ENCODE measurements around the gene ROR2. TPM values are rescaled to one million over a fixed set of nuclear protein-coding genes. Genes with fewer than 3 reads are reported as not detected.

ROR2 gene
- polyA plus RNA-seq, 4 donors = 0.54 to 5.6 (median 3.2) TPM; not detected in 1

- FAIRE-seq = no peak
- no peaks in the 10 kb centered on the region for H3K27me3 ChIP-seq (ENCODE audit: control insufficient read depth in 3 of 3, insufficient read depth in 3 of 3, low read length in 3 of 3)
- H3K4me1 ChIP-seq (ENCODE audit: control insufficient read depth in 3 of 3, insufficient read depth in 2 of 3, low read depth in 1 of 3, low read length in 2 of 3) = peaks cover 0 to 28% (median 2%) of the 10 kb centered on the region in 3 donors
- 63 to 90% (median 75%) methylated on average over 5 of the region's 5 CpGs for WGBS, 3 donors
- DNase-seq = no peak
- H3K4me3 ChIP-seq (ENCODE audit: low read depth in 1 of 3, low read length in 3 of 3) = no peak overlapping the region
- no peaks in the 10 kb centered on the region for H3K9me3 ChIP-seq (ENCODE audit: control insufficient read depth in 2 of 2, insufficient read depth in 1 of 2, low read depth in 1 of 2, low read length in 1 of 2)
- no peaks in the 10 kb centered on the region for H3K36me3 ChIP-seq (ENCODE audit: control insufficient read depth in 3 of 3, insufficient read depth in 2 of 3, low read depth in 1 of 3, low read length in 3 of 3)
- no peak overlapping the region for H3K27ac ChIP-seq (ENCODE audit: low read depth in 1 of 3, low read length in 2 of 3)
Measured at GRCh38 chr9:91835216-91835615, 114.8 kb downstream of the ROR2 start.

- H3K9me3 ChIP-seq (ENCODE audit: control insufficient read depth in 2 of 2, insufficient read depth in 1 of 2, low read depth in 1 of 2, low read length in 1 of 2) = no peaks in the 10 kb centered on the region
- peak in 1 of 2 donors; percentile 26 for DNase-seq
- no peak overlapping the region for H3K4me3 ChIP-seq (ENCODE audit: low read depth in 1 of 3, low read length in 3 of 3)
- 31 to 52% (median 49%) methylated on average over 3 of the region's 3 CpGs for WGBS, 3 donors
- H3K36me3 ChIP-seq (ENCODE audit: control insufficient read depth in 3 of 3, insufficient read depth in 2 of 3, low read depth in 1 of 3, low read length in 3 of 3) = no peaks in the 10 kb centered on the region
- H3K27ac ChIP-seq (ENCODE audit: low read depth in 1 of 3, low read length in 2 of 3) = no peak overlapping the region
- no peak for FAIRE-seq
- peaks cover 0 to 28% (median 2%) of the 10 kb centered on the region in 3 donors for H3K4me1 ChIP-seq (ENCODE audit: control insufficient read depth in 3 of 3, insufficient read depth in 2 of 3, low read depth in 1 of 3, low read length in 2 of 3)
- no peaks in the 10 kb centered on the region for H3K27me3 ChIP-seq (ENCODE audit: control insufficient read depth in 3 of 3, insufficient read depth in 3 of 3, low read length in 3 of 3)
Measured at GRCh38 chr9:91834740-91835139, 115.3 kb downstream of the ROR2 start.

- Histone ChIP-seq H3K9me3 (ENCODE audit: control insufficient read depth in 2 of 2, insufficient read depth in 1 of 2, low read depth in 1 of 2, low read length in 1 of 2) (no peaks in the 10 kb centered on the region), H3K4me1 (ENCODE audit: control insufficient read depth in 3 of 3, insufficient read depth in 2 of 3, low read depth in 1 of 3, low read length in 2 of 3) (peaks cover 0 to 28% (median 2%) of the 10 kb centered on the region in 3 donors), H3K27ac (ENCODE audit: low read depth in 1 of 3, low read length in 2 of 3) (no peak overlapping the region), H3K36me3 (ENCODE audit: control insufficient read depth in 3 of 3, insufficient read depth in 2 of 3, low read depth in 1 of 3, low read length in 3 of 3) (no peaks in the 10 kb centered on the region), H3K4me3 (ENCODE audit: low read depth in 1 of 3, low read length in 3 of 3) (no peak overlapping the region), H3K27me3 (ENCODE audit: control insufficient read depth in 3 of 3, insufficient read depth in 3 of 3, low read length in 3 of 3) (no peaks in the 10 kb centered on the region)
- DNase-seq (peak in 1 of 2 donors; percentile 14), FAIRE-seq (no peak)
- 70 to 73% (median 72%) methylated on average over 7 of the region's 7 CpGs for WGBS, 3 donors
Measured at GRCh38 chr9:91833878-91834255, 116.2 kb downstream of the ROR2 start.

- DNase-seq (no peak), FAIRE-seq (no peak)
- Histone ChIP-seq H3K27ac (ENCODE audit: low read depth in 1 of 3, low read length in 2 of 3) (no peak overlapping the region), H3K9me3 (ENCODE audit: control insufficient read depth in 2 of 2, insufficient read depth in 1 of 2, low read depth in 1 of 2, low read length in 1 of 2) (no peaks in the 10 kb centered on the region), H3K4me3 (ENCODE audit: low read depth in 1 of 3, low read length in 3 of 3) (no peak overlapping the region), H3K36me3 (ENCODE audit: control insufficient read depth in 3 of 3, insufficient read depth in 2 of 3, low read depth in 1 of 3, low read length in 3 of 3) (no peaks in the 10 kb centered on the region), H3K4me1 (ENCODE audit: control insufficient read depth in 3 of 3, insufficient read depth in 2 of 3, low read depth in 1 of 3, low read length in 2 of 3) (peaks cover 0 to 22% (median 0%) of the 10 kb centered on the region in 3 donors), H3K27me3 (ENCODE audit: control insufficient read depth in 3 of 3, insufficient read depth in 3 of 3, low read length in 3 of 3) (no peaks in the 10 kb centered on the region)
- 91 to 94% (median 92%) methylated on average over 25 of the region's 25 CpGs for WGBS, 3 donors
Measured at GRCh38 chr9:91833096-91833877, 116.7 kb downstream of the ROR2 start.

GRCh38 chr9:91832322-91832721, 117.7 kb downstream of the ROR2 start:
- no peak for FAIRE-seq
- 84 to 91% (median 87%) methylated on average over 7 of the region's 7 CpGs for WGBS, 3 donors

GRCh38 chr9:91825866-91826265, 124.2 kb downstream of the ROR2 start:
- 94% methylated on average over 8 of the region's 8 CpGs for WGBS, 3 donors
- no peak for FAIRE-seq
- H3K9me3 ChIP-seq (ENCODE audit: control insufficient read depth in 2 of 2, insufficient read depth in 1 of 2, low read depth in 1 of 2, low read length in 1 of 2) = peaks cover 0 to 14% of the 10 kb centered on the region in 2 donors
- H3K27ac ChIP-seq (ENCODE audit: low read depth in 1 of 3, low read length in 2 of 3) = no peak overlapping the region
- H3K36me3 ChIP-seq (ENCODE audit: control insufficient read depth in 3 of 3, insufficient read depth in 2 of 3, low read depth in 1 of 3, low read length in 3 of 3) = no peaks in the 10 kb centered on the region
- no peak overlapping the region for H3K4me3 ChIP-seq (ENCODE audit: low read depth in 1 of 3, low read length in 3 of 3)
- peaks cover 0 to 12% (median 0%) of the 10 kb centered on the region in 3 donors for H3K4me1 ChIP-seq (ENCODE audit: control insufficient read depth in 3 of 3, insufficient read depth in 2 of 3, low read depth in 1 of 3, low read length in 2 of 3)
- DNase-seq = no peak
- no peaks in the 10 kb centered on the region for H3K27me3 ChIP-seq (ENCODE audit: control insufficient read depth in 3 of 3, insufficient read depth in 3 of 3, low read length in 3 of 3)

More at GRCh38 chr9:91832322-91832721, 117.7 kb downstream of the ROR2 start:
- H3K27ac ChIP-seq (ENCODE audit: low read depth in 1 of 3, low read length in 2 of 3) = no peak overlapping the region
- no peak overlapping the region for H3K4me3 ChIP-seq (ENCODE audit: low read depth in 1 of 3, low read length in 3 of 3)
- H3K36me3 ChIP-seq (ENCODE audit: control insufficient read depth in 3 of 3, insufficient read depth in 2 of 3, low read depth in 1 of 3, low read length in 3 of 3) = no peaks in the 10 kb centered on the region
- no peaks in the 10 kb centered on the region for H3K9me3 ChIP-seq (ENCODE audit: control insufficient read depth in 2 of 2, insufficient read depth in 1 of 2, low read depth in 1 of 2, low read length in 1 of 2)
- no peaks in the 10 kb centered on the region for H3K27me3 ChIP-seq (ENCODE audit: control insufficient read depth in 3 of 3, insufficient read depth in 3 of 3, low read length in 3 of 3)
- H3K4me1 ChIP-seq (ENCODE audit: control insufficient read depth in 3 of 3, insufficient read depth in 2 of 3, low read depth in 1 of 3, low read length in 2 of 3) = peaks cover 0 to 17% (median 0%) of the 10 kb centered on the region in 3 donors
- no peak for DNase-seq

- DNase-seq (no peak), FAIRE-seq (no peak)
- H3K4me3 ChIP-seq (ENCODE audit: low read depth in 1 of 3, low read length in 3 of 3) = no peak overlapping the region
- H3K27ac ChIP-seq (ENCODE audit: low read depth in 1 of 3, low read length in 2 of 3) = peak overlapping the region in 1 of 3 donors; percentile 13
- peaks cover 0 to 14% of the 10 kb centered on the region in 2 donors for H3K9me3 ChIP-seq (ENCODE audit: control insufficient read depth in 2 of 2, insufficient read depth in 1 of 2, low read depth in 1 of 2, low read length in 1 of 2)
- WGBS, 3 donors = 63 to 76% (median 73%) methylated on average over 4 of the region's 4 CpGs
- H3K27me3 ChIP-seq (ENCODE audit: control insufficient read depth in 3 of 3, insufficient read depth in 3 of 3, low read length in 3 of 3) = no peaks in the 10 kb centered on the region
- no peaks in the 10 kb centered on the region for H3K36me3 ChIP-seq (ENCODE audit: control insufficient read depth in 3 of 3, insufficient read depth in 2 of 3, low read depth in 1 of 3, low read length in 3 of 3)
- H3K4me1 ChIP-seq (ENCODE audit: control insufficient read depth in 3 of 3, insufficient read depth in 2 of 3, low read depth in 1 of 3, low read length in 2 of 3) = peaks cover 0 to 12% (median 0%) of the 10 kb centered on the region in 3 donors
Measured at GRCh38 chr9:91825422-91825821, 124.6 kb downstream of the ROR2 start.

- no peaks in the 10 kb centered on the region for H3K27me3 ChIP-seq (ENCODE audit: control insufficient read depth in 3 of 3, insufficient read depth in 3 of 3, low read length in 3 of 3)
- peak in 1 of 2 donors; percentile 48 for DNase-seq
- H3K27ac ChIP-seq (ENCODE audit: low read depth in 1 of 3, low read length in 2 of 3) = peak overlapping the region in 2 of 3 donors; percentile 13 to 30
- peaks cover 0 to 12% (median 0%) of the 10 kb centered on the region in 3 donors for H3K4me1 ChIP-seq (ENCODE audit: control insufficient read depth in 3 of 3, insufficient read depth in 2 of 3, low read depth in 1 of 3, low read length in 2 of 3)
- WGBS, 3 donors = 50 to 57% (median 56%) methylated on average over 18 of the region's 18 CpGs
- no peak for FAIRE-seq
- H3K36me3 ChIP-seq (ENCODE audit: control insufficient read depth in 3 of 3, insufficient read depth in 2 of 3, low read depth in 1 of 3, low read length in 3 of 3) = no peaks in the 10 kb centered on the region
- H3K9me3 ChIP-seq (ENCODE audit: control insufficient read depth in 2 of 2, insufficient read depth in 1 of 2, low read depth in 1 of 2, low read length in 1 of 2) = peaks cover 0 to 14% of the 10 kb centered on the region in 2 donors
- no peak overlapping the region for H3K4me3 ChIP-seq (ENCODE audit: low read depth in 1 of 3, low read length in 3 of 3)
Measured at GRCh38 chr9:91824601-91825305, 125.3 kb downstream of the ROR2 start.

All from small intestine (tissue), 7 donors.